Chondrocyte (in vitro differentiated cells): Measurements from ENCODE around the gene ZNF438. TPM values are rescaled to one million over a fixed set of nuclear protein-coding genes. Genes with fewer than 3 reads are reported as not detected.

ENCODE experiments used
- DNase-seq: peaks from one replicate; pipeline ENCODE4 v3.0.0; 2021; ENCODE audit warnings: mixed read lengths, low spot score
- H3K27ac Mint-ChIP-seq: one replicate; pipeline ENCODE4 v1.8.0; 2021; ENCODE audit warnings: mild to moderate bottlenecking, moderate library complexity, mixed read lengths; ENCODE audit not compliant: unreplicated experiment
- H3K27me3 Mint-ChIP-seq: 2 replicates; pipeline ENCODE4 v1.8.0; 2021; ENCODE audit warnings: low read depth, mixed read lengths
- H3K36me3 Mint-ChIP-seq: 2 replicates; pipeline ENCODE4 v1.8.0; 2021; ENCODE audit warnings: low read depth, mixed read lengths
- H3K4me1 Mint-ChIP-seq: 2 replicates; pipeline ENCODE4 v1.8.0; 2021; ENCODE audit warnings: low read depth, mild to moderate bottlenecking, mixed read lengths
- H3K4me3 Mint-ChIP-seq: one replicate; pipeline ENCODE4 v1.8.0; 2021; ENCODE audit warnings: mild to moderate bottlenecking, moderate library complexity, mixed read lengths; ENCODE audit not compliant: unreplicated experiment
- H3K9me3 Mint-ChIP-seq: 2 replicates; pipeline ENCODE4 v1.8.0; 2021; ENCODE audit warnings: low read depth, mixed read lengths
- CTCF ChIP-seq: fragments of 200-600 bp; sonication (generic); IDR thresholded peaks from 2 replicates; pipeline ENCODE4 v1.5.0; 2021; ENCODE audit warnings: antibody characterized with exemption, mild to moderate bottlenecking, moderate library complexity
- total RNA-seq: library from RNA; stranded (reverse); gene quantifications from 3 replicates; pipeline ENCODE4 v1.2.1, GENCODE V29; 2021

ZNF438 gene
- total RNA-seq, 1 donor from 2014 or later: 4.9 TPM

- no peak for DNase-seq
- peaks cover 11% of the 10 kb centered on the region for H3K36me3 Mint-ChIP-seq
- H3K27ac Mint-ChIP-seq: peak overlapping the region; percentile 25
- H3K27me3 Mint-ChIP-seq: no peaks in the 10 kb centered on the region
- peaks cover 8% of the 10 kb centered on the region for H3K4me1 Mint-ChIP-seq
- H3K9me3 Mint-ChIP-seq: peaks cover 11% of the 10 kb centered on the region
- no peak for TF ChIP-seq CTCF
- H3K4me3 Mint-ChIP-seq: no peak overlapping the region
Observed at GRCh38 chr10:30979956-30980355, 51.7 kb downstream of the ZNF438 start.

- H3K36me3 Mint-ChIP-seq: peaks cover 11% of the 10 kb centered on the region
- no peak overlapping the region for H3K27ac Mint-ChIP-seq
- no peak for TF ChIP-seq CTCF
- no peaks in the 10 kb centered on the region for H3K27me3 Mint-ChIP-seq
- no peak overlapping the region for H3K4me3 Mint-ChIP-seq
- H3K4me1 Mint-ChIP-seq: peaks cover 14% of the 10 kb centered on the region
- peaks cover 11% of the 10 kb centered on the region for H3K9me3 Mint-ChIP-seq
- no peak for DNase-seq
Observed at GRCh38 chr10:30978843-30979242, 52.8 kb downstream of the ZNF438 start.

GRCh38 chr10:30977385-30977784, 54.3 kb downstream of the ZNF438 start:
- H3K36me3 Mint-ChIP-seq: peaks cover 10% of the 10 kb centered on the region
- H3K27me3 Mint-ChIP-seq: no peaks in the 10 kb centered on the region
- DNase-seq: no peak
- TF ChIP-seq CTCF: no peak
- no peak overlapping the region for H3K4me3 Mint-ChIP-seq
- no peak overlapping the region for H3K27ac Mint-ChIP-seq
- H3K9me3 Mint-ChIP-seq: peaks cover 11% of the 10 kb centered on the region
- peaks cover 18% of the 10 kb centered on the region for H3K4me1 Mint-ChIP-seq

- TF ChIP-seq CTCF: no peak
- peak overlapping the region; percentile 89 for H3K27ac Mint-ChIP-seq
Observed at GRCh38 chr10:30974773-30975415, 56.8 kb downstream of the ZNF438 start.

GRCh38 chr10:30974355-30974754, 57.3 kb downstream of the ZNF438 start:
- Mint-ChIP-seq H3K9me3 (peaks cover 3% of the 10 kb centered on the region), H3K4me1 (peaks cover 24% of the 10 kb centered on the region), H3K4me3 (no peak overlapping the region), H3K36me3 (peaks cover 3% of the 10 kb centered on the region), H3K27ac (peak overlapping the region; percentile 89), H3K27me3 (no peaks in the 10 kb centered on the region)
- DNase-seq: no peak
- no peak for TF ChIP-seq CTCF

More at GRCh38 chr10:30974773-30975415, 56.8 kb downstream of the ZNF438 start:
- peaks cover 6% of the 10 kb centered on the region for H3K36me3 Mint-ChIP-seq
- peaks cover 24% of the 10 kb centered on the region for H3K4me1 Mint-ChIP-seq
- no peaks in the 10 kb centered on the region for H3K27me3 Mint-ChIP-seq
- H3K4me3 Mint-ChIP-seq: no peak overlapping the region
- no peak for DNase-seq
- H3K9me3 Mint-ChIP-seq: peaks cover 9% of the 10 kb centered on the region
